ENCODE results near the gene MESD. TPM values are rescaled to one million over a fixed set of nuclear protein-coding genes. Genes with fewer than 3 reads are reported as not detected.

The MESD gene
- total and polyA plus RNA-seq, 12 donors: 13.2 to 56.1 (median 25.6) TPM

- DNase-seq: peak in 4 of 7 donors; percentile 36 to 48 (median 41)
- TF ChIP-seq POLR2A (IDR thresholded peaks at IDR 0.05) (no peak), CTCF (IDR thresholded peaks at IDR 0.05) (no peak)
- WGBS, 4 donors: 64 to 71% (median 66%) methylated on average over 5 of the region's 5 CpGs
- no peaks in the 10 kb centered on the region for H3K9me3 ChIP-seq (replicated peaks in 1 of 3)
- no peaks in the 10 kb centered on the region for H3K36me3 ChIP-seq (replicated peaks in 1 of 2)
- no peak overlapping the region for H3K4me3 ChIP-seq
- peaks cover 21 to 24% of the 10 kb centered on the region in 2 donors for H3K4me1 ChIP-seq (replicated peaks in 1 of 2)
- no peaks in the 10 kb centered on the region for H3K27me3 ChIP-seq
- peak overlapping the region in 2 of 5 donors; percentile 35 to 89 for H3K27ac ChIP-seq
- intact Hi-C loops (cut with DNase I): loop anchor here (10.0 kb wide), 2 partner anchors 113 to 323 kb away; no protein-coding TSS in a partner anchor
Observed at GRCh38 chr15:80991421-80991820, 1.8 kb upstream of the MESD start.

- WGBS, 4 donors: 73 to 92% (median 87%) methylated on average over 1 of the region's 1 CpG
- TF ChIP-seq POLR2A (IDR thresholded peaks at IDR 0.05): no peak
- no peak for TF ChIP-seq CTCF (IDR thresholded peaks at IDR 0.05)
- H3K4me1 ChIP-seq (replicated peaks in 1 of 2): peaks cover 21 to 29% of the 10 kb centered on the region in 2 donors
- no peaks in the 10 kb centered on the region for H3K36me3 ChIP-seq (replicated peaks in 1 of 2)
- DNase-seq: no peak
- peak overlapping the region in 2 of 5 donors; percentile 35 to 89 for H3K27ac ChIP-seq
- no peaks in the 10 kb centered on the region for H3K27me3 ChIP-seq
- no peak overlapping the region for H3K4me3 ChIP-seq
- intact Hi-C loops (cut with DNase I): loop anchor here (10.0 kb wide), 2 partner anchors 114 to 324 kb away; no protein-coding TSS in a partner anchor
- H3K9me3 ChIP-seq (replicated peaks in 1 of 3): no peaks in the 10 kb centered on the region
Observed at GRCh38 chr15:80990955-80991354, 1.3 kb upstream of the MESD start.

GRCh38 chr15:80989081-80989517 lies 520 bp downstream of the MESD start:
- H3K4me1 ChIP-seq (replicated peaks in 1 of 2): peaks cover 21 to 43% of the 10 kb centered on the region in 2 donors
- TF ChIP-seq CTCF (IDR thresholded peaks at IDR 0.05): no peak
- TF ChIP-seq POLR2A (IDR thresholded peaks at IDR 0.05): no peak
- WGBS, 4 donors: 0 to 1% (median 1%) methylated on average over 7 of the region's 7 CpGs
- H3K27ac ChIP-seq: peak overlapping the region; percentile 50 to 94 (median 89)
- H3K36me3 ChIP-seq (replicated peaks in 1 of 2): no peaks in the 10 kb centered on the region
- intact Hi-C loops (cut with DNase I): no loop called here
- no peaks in the 10 kb centered on the region for H3K27me3 ChIP-seq
- DNase-seq: no peak
- H3K4me3 ChIP-seq: peak overlapping the region; percentile 58 to 86 (median 74)
- H3K9me3 ChIP-seq (replicated peaks in 1 of 3): no peaks in the 10 kb centered on the region

GRCh38 chr15:80988148-80988796 lies 1.3 kb downstream of the MESD start:
- 43 to 46% (median 45%) methylated on average over 8 of the region's 8 CpGs for WGBS, 4 donors
- H3K9me3 ChIP-seq (replicated peaks in 1 of 3): no peaks in the 10 kb centered on the region
- no peak for DNase-seq
- no peak for TF ChIP-seq POLR2A (IDR thresholded peaks at IDR 0.05)
- intact Hi-C loops (cut with DNase I): no loop called here
- no peaks in the 10 kb centered on the region for H3K36me3 ChIP-seq (replicated peaks in 1 of 2)
- no peaks in the 10 kb centered on the region for H3K27me3 ChIP-seq
- H3K4me3 ChIP-seq: peak overlapping the region in 1 of 4 donors; percentile 80
- H3K27ac ChIP-seq: peak overlapping the region in 1 of 5 donors; percentile 94
- H3K4me1 ChIP-seq (replicated peaks in 1 of 2): peaks cover 21 to 46% of the 10 kb centered on the region in 2 donors
